Breast epithelium (tissue), 3 donors: ENCODE results near the gene ATP10B.

ENCODE experiments used
- POLR2A ChIP-seq: fragments of 450-650 bp; IDR thresholded peaks from one replicate; pipeline ENCODE4 v1.6.1; 2016; ENCODE audit warnings: antibody characterized with exemption, mild to moderate bottlenecking, moderate library complexity
- POLR2AphosphoS5 ChIP-seq, 3 donors: sonication (generic); formaldehyde crosslinking; IDR thresholded peaks; one replicate each; pipeline ENCODE4 v1.6.1; 2017; ENCODE audit warnings: antibody characterized with exemption in 3 of 3
- TF ChIP-seq, protein P1 (sequence below), 3 donors: fragments of 450-650 bp; IDR thresholded peaks; one replicate each; pipeline ENCODE4 v1.5.1; 2016 to 2017; ENCODE audit warnings: antibody characterized with exemption in 3 of 3, mild to moderate bottlenecking in 3 of 3, moderate library complexity in 3 of 3

DNA sequence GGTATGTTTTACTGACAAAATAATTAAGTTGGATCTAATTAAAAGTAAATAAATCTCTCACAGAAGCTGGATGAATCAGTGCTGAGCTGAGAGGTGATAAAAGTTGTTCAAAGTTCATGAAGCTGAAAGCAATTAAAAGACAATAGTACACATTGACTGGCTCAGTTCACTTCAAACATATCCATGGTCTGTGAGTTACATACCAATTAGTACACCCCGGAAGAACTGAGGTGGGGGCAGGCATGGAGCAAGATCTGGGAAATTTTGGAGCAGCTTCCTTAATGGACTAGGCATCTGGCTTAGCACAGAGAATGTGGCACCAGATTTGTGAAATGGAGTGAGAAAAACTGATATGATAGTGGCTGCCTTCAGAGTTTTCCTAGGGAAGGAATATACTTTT, 152.7 kb downstream of the ATP10B start:
- TF ChIP-seq, protein P1, sequence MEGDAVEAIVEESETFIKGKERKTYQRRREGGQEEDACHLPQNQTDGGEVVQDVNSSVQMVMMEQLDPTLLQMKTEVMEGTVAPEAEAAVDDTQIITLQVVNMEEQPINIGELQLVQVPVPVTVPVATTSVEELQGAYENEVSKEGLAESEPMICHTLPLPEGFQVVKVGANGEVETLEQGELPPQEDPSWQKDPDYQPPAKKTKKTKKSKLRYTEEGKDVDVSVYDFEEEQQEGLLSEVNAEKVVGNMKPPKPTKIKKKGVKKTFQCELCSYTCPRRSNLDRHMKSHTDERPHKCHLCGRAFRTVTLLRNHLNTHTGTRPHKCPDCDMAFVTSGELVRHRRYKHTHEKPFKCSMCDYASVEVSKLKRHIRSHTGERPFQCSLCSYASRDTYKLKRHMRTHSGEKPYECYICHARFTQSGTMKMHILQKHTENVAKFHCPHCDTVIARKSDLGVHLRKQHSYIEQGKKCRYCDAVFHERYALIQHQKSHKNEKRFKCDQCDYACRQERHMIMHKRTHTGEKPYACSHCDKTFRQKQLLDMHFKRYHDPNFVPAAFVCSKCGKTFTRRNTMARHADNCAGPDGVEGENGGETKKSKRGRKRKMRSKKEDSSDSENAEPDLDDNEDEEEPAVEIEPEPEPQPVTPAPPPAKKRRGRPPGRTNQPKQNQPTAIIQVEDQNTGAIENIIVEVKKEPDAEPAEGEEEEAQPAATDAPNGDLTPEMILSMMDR (IDR thresholded peaks at IDR 0.05) = no peak
- TF ChIP-seq POLR2AphosphoS5 (IDR thresholded peaks at IDR 0.05) = no peak
- no peak for TF ChIP-seq POLR2A
